GM12878 (cell line): ENCODE results near the gene UFSP2. TPM values are rescaled to one million over a fixed set of nuclear protein-coding genes. Genes with fewer than 3 reads are reported as not detected.

Experiments
- ATAC-seq: fragments of 200-7000 bp; cut with Tn5 transposase; 3 replicates; pipeline ENCODE4 v1.9.1; 2020; ENCODE audit warnings: mild to moderate bottlenecking, moderate library complexity
- BruUV-seq: library from RNA; stranded (reverse); fragments of 400-500 nt; replicated peaks from 2 replicates; lab custom pipeline; 2021; lab: Mats Ljungman, UMichigan
- CTCF ChIA-PET: fragments of 300-600 bp; sonication (Branson Sonifier 250); formaldehyde crosslinking; extraction: SDS; loops from one replicate; lab custom pipeline; 2021; ENCODE audit warnings: inconsistent platforms; lab: Yijun Ruan, JAX
- POLR2A ChIA-PET: fragments of 350-600 bp; formaldehyde crosslinking; extraction: SDS; loops from one replicate; lab custom pipeline; 2021; ENCODE audit warnings: inconsistent platforms; lab: Charles Lee
- RAD21 ChIA-PET: fragments of 300-600 bp; sonication (Branson Sonifier 250); formaldehyde crosslinking; loops from one replicate; lab custom pipeline; 2023; ENCODE audit warnings: antibody characterized with exemption; ENCODE audit not compliant: unreplicated experiment; lab: Charles Lee
- SMC1A ChIA-PET: fragments of 300-600 bp; sonication (Branson Sonifier 250); formaldehyde crosslinking; loops from one replicate; lab custom pipeline; 2023; ENCODE audit not compliant: unreplicated experiment, uncharacterized antibody; lab: Charles Lee
- DNase-seq: peaks from one replicate; pipeline ENCODE4 v3.0.0-alpha.2; 2011; ENCODE audit warnings: low read depth, low spot score
- FAIRE-seq: peaks from 3 replicates; lab custom pipeline; 2011; peaks lifted over from hg19 to GRCh38; lab: Jason Lieb, UNC
- H2AFZ ChIP-seq: 2 replicates; pipeline ENCODE4 v1.6.0; 2011; ENCODE audit warnings: low read depth, low read length, control low read depth; ENCODE audit not compliant: control insufficient read depth
- H3K27ac ChIP-seq: 2 replicates; pipeline ENCODE4 v1.5.1; 2011; ENCODE audit warnings: control low read depth; ENCODE audit not compliant: control insufficient read depth, insufficient read depth
- H3K27me3 ChIP-seq, 2 experiments: replicated peaks in 1 of 2; 2 replicates each; pipeline versions ENCODE4 v1.6.0 to v1.6.1; 2011; ENCODE audit warnings: low read length in 1 of 2; ENCODE audit not compliant: control insufficient read depth in 2 of 2, insufficient read depth in 2 of 2
- H3K36me3 ChIP-seq, 2 experiments: 2 replicates each; pipeline ENCODE4 v1.5.1; 2011; ENCODE audit warnings: low read length in 1 of 2; ENCODE audit not compliant: control insufficient read depth in 2 of 2, insufficient read depth in 2 of 2
- H3K4me1 ChIP-seq: 2 replicates; pipeline ENCODE4 v1.6.1; 2011; ENCODE audit warnings: mild to moderate bottlenecking, low read length, moderate library complexity, mixed read lengths; ENCODE audit not compliant: control insufficient read depth, insufficient read depth
- H3K4me2 ChIP-seq: 2 replicates; pipeline ENCODE4 v1.6.0; 2011; ENCODE audit warnings: control low read depth; ENCODE audit not compliant: control insufficient read depth, insufficient read depth
- H3K4me3 ChIP-seq: fragments of 200-600 bp; sonication (generic); 2 replicates; pipeline ENCODE4 v1.5.1; 2016
- H3K79me2 ChIP-seq: 2 replicates; pipeline ENCODE4 v1.6.0; 2011; ENCODE audit warnings: low read length; ENCODE audit not compliant: control insufficient read depth, insufficient read depth
- H3K9ac ChIP-seq: 2 replicates; pipeline ENCODE4 v1.8.0; 2011; ENCODE audit warnings: low read length, control low read depth, mixed read lengths; ENCODE audit not compliant: control insufficient read depth, insufficient read depth
- H3K9me3 ChIP-seq: replicated peaks from 3 replicates; pipeline ENCODE4 v1.5.1; 2011; ENCODE audit warnings: mild to moderate bottlenecking, low read length; ENCODE audit not compliant: control insufficient read depth, insufficient read depth
- H4K20me1 ChIP-seq: 2 replicates; pipeline ENCODE4 v1.6.0; 2011; ENCODE audit not compliant: control insufficient read depth, insufficient read depth
- CBX5 ChIP-seq: sonication (generic); IDR thresholded peaks from 2 replicates; pipeline ENCODE4 v1.6.1; 2016; ENCODE audit warnings: low read depth, moderate library complexity, mild to moderate bottlenecking, inconsistent platforms
- E2F4 ChIP-seq: IDR thresholded peaks from 2 replicates; pipeline ENCODE4 v1.6.1; 2012; ENCODE audit warnings: low read depth, low read length, improper control_type of control experiment
- IKZF1 ChIP-seq: fragments of 450-650 bp; conservative IDR thresholded peaks from 2 replicates; pipeline ENCODE4 v1.6.1; 2017; ENCODE audit warnings: antibody characterized with exemption, mild to moderate bottlenecking
- NFXL1 ChIP-seq: fragments of 450-650 bp; IDR thresholded peaks from 2 replicates; pipeline ENCODE4 v1.6.1; 2017; ENCODE audit warnings: antibody characterized with exemption, mild to moderate bottlenecking, borderline replicate concordance
- PBX3 ChIP-seq: IDR thresholded peaks from 2 replicates; pipeline ENCODE4 v1.6.1; 2011; ENCODE audit warnings: mild to moderate bottlenecking, low read depth, low read length, moderate library complexity; ENCODE audit not compliant: insufficient replicate concordance
- PRDM15 ChIP-seq: fragments of 450-650 bp; formaldehyde crosslinking; IDR thresholded peaks from 2 replicates; pipeline ENCODE4 v1.4.0; 2020; ENCODE audit warnings: mild to moderate bottlenecking, moderate library complexity
- SKIL ChIP-seq: fragments of 450-650 bp; IDR thresholded peaks from 2 replicates; pipeline ENCODE4 v1.6.1; 2017; ENCODE audit warnings: mild to moderate bottlenecking, low read depth, inconsistent platforms; ENCODE audit not compliant: poor library complexity, severe bottlenecking
- SREBF1 ChIP-seq: IDR thresholded peaks from 2 replicates; pipeline ENCODE4 v1.6.1; 2012; ENCODE audit warnings: mild to moderate bottlenecking, low read length
- WGBS: methylation state at CpG from one replicate; pipeline ENCODE4 v1.1.6; 2016; ENCODE audit warnings: low lambda C conversion rate; ENCODE audit not compliant: insufficient replicate concordance, insufficient coverage; ENCODE audit errors: missing lambda C conversion rate; 5-methylcytosine and 5-hydroxymethylcytosine counted together
- in situ Hi-C: fragments of 300-500 bp; cut with MboI; formaldehyde crosslinking; loops from 9 replicates; pipeline ENCODE4 v1.14.3; 2018; ENCODE audit warnings: mixed read lengths
- intact Hi-C: fragments of 100-400 bp; cut with micrococcal nuclease; formaldehyde crosslinking; loops from one replicate; pipeline ENCODE4 v1.14.2; 2022; ENCODE audit not compliant: unreplicated experiment
- polyA plus RNA-seq, 11 experiments: library from polyadenylated mRNA; depleted of rRNA in 4 of 11; unstranded in 6 of 11; stranded (reverse) in 5 of 11; fragments of >200 nt; fragmentation: Nextera tagmentation in 4 of 11; fragmentation: Illumina TruSeq in 1 of 11; extraction: Ambion mirVana in 4 of 11; extraction: Trizol in 1 of 11; gene quantifications; 1 replicate in 1 of 11; 2 replicates in 10 of 11; pipeline versions ENCODE4 v1.2.1 to v1.2.3, GENCODE V29; 2011 to 2016; ENCODE audit warnings: inconsistent platforms in 2 of 11, missing spikeins in 2 of 11, low read depth in 1 of 11
- total RNA-seq, 4 experiments: library from RNA; depleted of rRNA in 3 of 4; stranded (reverse); fragments of >200 nt in 3 of 4; fragmentation: Illumina TruSeq in 1 of 4; extraction: Trizol in 1 of 4; gene quantifications; 2 replicates each; pipeline versions ENCODE4 v1.2.1 to v1.2.3, GENCODE V29; 2013 to 2021

Gene UFSP2
- total and polyA plus RNA-seq, 10 of the 15 experiments (the other 5 are each of a cell fraction or from before 2014, with no cell fraction given): 25.4 to 53.1 (median 37.7) TPM

GRCh38 chr4:185408432-185408831 lies 17.3 kb downstream of the UFSP2 start:
- peaks cover 6% of the 10 kb centered on the region; the same call in 1 of the 2 replicates for H3K4me1 ChIP-seq
- no peak overlapping the region for H3K27ac ChIP-seq
- ChIA-PET CTCF (interaction anchor here (1.3 kb wide), 1 partner anchor 15 kb away, joined by 7 read pairs; no protein-coding TSS in a partner anchor), SMC1A (interaction anchor here (1.9 to 4.9 kb wide), 2 partner anchors 12 to 17 kb away, joined by 4 to 25 read pairs; partner anchors contain the start of genes ANKRD37 and LRP2BP), POLR2A (no interaction called here), RAD21 (no interaction called here)
- H2AFZ ChIP-seq: no peak overlapping the region
- ATAC-seq (no peak), FAIRE-seq (no peak), DNase-seq (no peak)
- peaks cover 2% of the 10 kb centered on the region; the same call in 2 of the 3 replicates for H3K9me3 ChIP-seq
- H3K27me3 ChIP-seq: no peaks in the 10 kb centered on the region
- H3K9ac ChIP-seq: no peak overlapping the region
- TF ChIP-seq PRDM15 (CRISPR knock-in tag) (no peak), PBX3 (no peak), CBX5 (no peak), NFXL1 (no peak), SREBF1 (no peak), SKIL (no peak), E2F4 (no peak), IKZF1 (no peak)
- WGBS: 92% methylated on average over 2 of the region's 2 CpGs
- intact Hi-C loops (no loop called here), in situ Hi-C loops (no loop called here)
- H3K79me2 ChIP-seq: no peaks in the 10 kb centered on the region
- peaks cover 0 to 19% of the 10 kb centered on the region in 2 experiments; a peak in 2 of 4 replicates for H3K36me3 ChIP-seq
- no peaks in the 10 kb centered on the region for H4K20me1 ChIP-seq
- H3K4me2 ChIP-seq: no peak overlapping the region
- BruUV-seq: no TSS peak
- no peak overlapping the region for H3K4me3 ChIP-seq
